Spinal cord (tissue), 10 donors: ENCODE data around the gene TMC6. TPM values are rescaled to one million over a fixed set of nuclear protein-coding genes. Genes with fewer than 3 reads are reported as not detected.
"Not testable (repeated sequence)": the region's sequence is repeated elsewhere in the genome, so short reads cannot be mapped to it uniquely, and the experiment has no call there.

Experiments
- DNase-seq, 6 donors: peaks; one replicate each; pipeline versions ENCODE4 v3.0.0 to v3.0.0-alpha.2; 2013 to 2015; ENCODE audit warnings: low spot score in 6 of 6, low read depth in 4 of 6
- H3K27ac ChIP-seq: one replicate; pipeline ENCODE4 v1.5.1; 2013; ENCODE audit warnings: low read depth, low read length, control low read depth
- H3K27me3 ChIP-seq: one replicate; pipeline ENCODE4 v1.6.1; 2013; ENCODE audit warnings: low read length; ENCODE audit not compliant: control insufficient read depth, insufficient read depth
- H3K36me3 ChIP-seq: one replicate; pipeline ENCODE4 v1.6.1; 2013; ENCODE audit warnings: low read length; ENCODE audit not compliant: control insufficient read depth, insufficient read depth
- H3K4me1 ChIP-seq: one replicate; pipeline ENCODE4 v1.6.1; 2013; ENCODE audit warnings: low read length; ENCODE audit not compliant: control insufficient read depth, insufficient read depth
- H3K4me3 ChIP-seq: one replicate; pipeline ENCODE4 v1.5.1; 2013; ENCODE audit warnings: low read depth, low read length, control low read depth
- H3K9me3 ChIP-seq: one replicate; pipeline ENCODE4 v1.6.1; 2013; ENCODE audit warnings: low read length; ENCODE audit not compliant: control insufficient read depth, insufficient read depth
- WGBS: methylation state at CpG from one replicate; pipeline ENCODE4 v1.1.5; 2013; ENCODE audit warnings: missing lambda C conversion rate; ENCODE audit not compliant: insufficient coverage; 5-methylcytosine and 5-hydroxymethylcytosine counted together
- polyA plus RNA-seq, 2 donors: library from polyadenylated mRNA; unstranded; fragments of 120-200 nt; gene quantifications; one replicate each; pipeline ENCODE4 v1.2.1, GENCODE V29; 2013; ENCODE audit not compliant: insufficient read length in 2 of 2
- total RNA-seq, 2 donors: library from RNA; depleted of rRNA in 1 of 2; stranded (reverse); fragments of 120-200 nt in 1 of 2; fragments of >200 nt in 1 of 2; gene quantifications; one replicate each; pipeline versions ENCODE4 v1.2.3 to v1.2.4, GENCODE V29; 2013 to 2014
- donor health status: healthy.

The TMC6 gene
- total and polyA plus RNA-seq, 4 donors, result 15.2 to 33.4 (median 24.8) TPM

DNA sequence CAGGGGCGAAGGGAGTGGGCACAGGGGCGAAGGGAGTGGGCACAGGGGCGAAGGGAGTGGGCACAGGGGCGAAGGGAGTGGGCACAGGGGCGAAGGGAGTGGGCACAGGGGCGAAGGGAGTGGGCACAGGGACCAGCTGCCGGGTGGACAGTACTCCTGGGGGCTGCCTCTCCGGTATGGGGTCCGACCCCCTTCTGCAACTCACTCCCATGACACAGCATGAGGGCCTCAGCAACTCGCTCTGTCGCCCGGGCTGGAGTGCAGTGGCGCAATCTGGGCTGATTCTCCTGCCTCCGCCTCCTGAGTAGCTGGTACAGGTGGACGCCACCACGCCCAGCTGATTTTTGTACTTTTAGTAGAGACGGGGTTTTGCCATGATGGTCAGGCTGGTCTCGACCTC is 12.8 kb downstream of the TMC6 start:
- not testable (repeated sequence) for H3K27ac ChIP-seq, H3K4me3 ChIP-seq, DNase-seq, H3K9me3 ChIP-seq, H3K27me3 ChIP-seq
- H3K36me3 ChIP-seq, result peaks cover 29% of the 10 kb centered on the region
- 97% methylated on average over 14 of the region's 18 CpGs for WGBS
- H3K4me1 ChIP-seq, result peaks cover 31% of the 10 kb centered on the region

DNA sequence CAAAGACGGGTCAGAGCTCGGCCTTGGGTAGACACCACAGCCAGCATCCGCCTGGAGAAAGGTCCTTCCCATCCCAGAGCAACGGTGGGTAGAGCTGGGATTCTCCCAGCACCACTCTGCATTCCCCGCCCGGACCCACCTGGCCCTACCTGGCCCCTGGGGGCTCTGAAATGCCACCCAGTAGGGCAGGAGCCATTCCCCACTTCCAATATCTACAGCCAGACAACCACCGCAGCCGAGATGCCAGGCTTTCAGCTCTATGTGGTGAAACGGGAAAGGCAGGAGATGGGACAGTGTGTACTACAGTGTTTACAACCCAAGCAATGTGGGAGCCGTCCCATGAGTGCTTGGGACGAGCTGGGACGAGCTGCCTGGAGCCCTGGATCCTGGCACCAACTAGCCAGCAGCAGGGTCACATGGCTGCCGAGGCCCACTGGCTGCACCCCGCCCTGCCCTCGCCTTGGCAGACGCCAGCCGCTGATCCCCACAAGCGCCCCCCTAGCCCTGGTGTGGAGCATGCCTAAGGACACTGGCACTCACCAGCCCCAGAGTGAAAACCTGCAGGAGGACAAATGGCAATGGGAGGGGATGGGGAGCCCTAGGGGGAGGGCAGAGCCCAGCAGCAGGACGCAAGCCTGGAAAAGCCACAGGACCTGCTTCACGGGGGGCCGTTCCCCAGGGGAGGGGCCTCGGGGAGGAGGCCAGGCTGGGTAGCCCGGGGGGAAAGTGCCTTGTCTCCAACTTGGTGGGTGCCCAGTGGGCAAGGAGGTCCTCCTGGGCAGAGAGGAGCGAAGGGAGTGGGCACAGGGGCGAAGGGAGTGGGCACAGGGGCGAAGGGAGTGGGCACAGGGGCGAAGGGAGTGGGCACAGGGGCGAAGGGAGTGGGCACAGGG is 13.5 kb downstream of the TMC6 start:
- no peak overlapping the region for H3K27ac ChIP-seq
- H3K36me3 ChIP-seq, result peaks cover 32% of the 10 kb centered on the region

DNA sequence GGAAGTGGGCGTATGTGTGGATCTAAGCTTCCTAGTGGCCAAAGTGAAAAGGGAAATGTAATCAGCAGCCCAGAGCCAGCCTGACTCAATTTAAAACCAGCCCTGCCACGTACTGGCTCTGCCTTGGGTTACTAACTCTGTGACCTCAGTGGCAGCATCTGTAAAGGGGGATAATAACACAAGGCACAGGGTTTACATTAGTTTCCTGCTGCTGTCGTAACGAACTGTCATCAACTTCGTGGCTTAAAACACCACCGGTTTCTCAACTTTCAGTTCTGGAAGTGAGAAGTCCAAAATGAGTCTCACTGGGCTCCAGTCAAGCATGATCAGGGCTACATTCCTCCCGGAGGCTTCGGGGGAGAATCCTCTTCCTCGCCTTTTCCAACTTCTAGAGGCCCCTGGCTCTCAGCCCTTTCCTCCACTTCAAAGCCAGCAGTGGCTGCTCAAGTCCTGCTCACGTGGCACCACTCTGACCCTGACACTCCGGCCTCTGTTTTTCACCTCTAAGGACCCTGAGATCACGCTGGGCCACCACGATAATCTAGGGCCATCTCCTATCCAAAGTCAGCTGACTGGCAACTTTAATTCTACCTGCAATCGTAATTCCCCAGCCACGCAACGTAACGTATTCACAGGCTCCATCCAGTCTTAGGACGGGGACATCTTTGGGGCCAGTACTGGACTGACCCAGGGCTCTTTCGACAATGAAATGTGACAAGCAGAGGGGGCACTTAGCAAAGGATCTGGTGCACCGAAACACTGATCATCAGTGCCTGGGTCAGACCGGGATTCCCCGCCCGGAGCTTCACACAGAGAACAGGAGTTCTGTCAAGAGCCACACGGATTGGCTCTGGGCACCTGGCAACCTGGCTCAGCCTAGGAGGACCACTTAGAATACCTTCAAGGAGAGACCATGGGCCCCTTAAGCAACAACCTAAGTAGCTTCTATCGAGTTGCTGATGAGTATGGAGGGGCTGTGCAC is 14.5 kb downstream of the TMC6 start:
- H3K36me3 ChIP-seq, result peaks cover 37% of the 10 kb centered on the region
- WGBS, result 88% methylated on average over 24 of the region's 25 CpGs
- H3K27me3 ChIP-seq, result no peaks in the 10 kb centered on the region
- no peaks in the 10 kb centered on the region for H3K9me3 ChIP-seq
- peaks cover 35% of the 10 kb centered on the region for H3K4me1 ChIP-seq
- no peak overlapping the region for H3K27ac ChIP-seq
- DNase-seq, result no peak
- H3K4me3 ChIP-seq, result no peak overlapping the region

More for the DNA sequence above, 13.5 kb downstream of the TMC6 start:
- DNase-seq, result no peak
- WGBS, result 77% methylated on average over 21 of the region's 28 CpGs
- H3K4me1 ChIP-seq, result peaks cover 31% of the 10 kb centered on the region
- H3K27me3 ChIP-seq, result no peaks in the 10 kb centered on the region
- no peak overlapping the region for H3K4me3 ChIP-seq
- no peaks in the 10 kb centered on the region for H3K9me3 ChIP-seq

GRCh38 chr17:78112518-78113471 is 15.8 kb downstream of the TMC6 start:
- H3K36me3 ChIP-seq, result peaks cover 45% of the 10 kb centered on the region
- H3K4me1 ChIP-seq, result peaks cover 35% of the 10 kb centered on the region
- no peaks in the 10 kb centered on the region for H3K9me3 ChIP-seq
- 47% methylated on average over 31 of the region's 33 CpGs for WGBS
- H3K27me3 ChIP-seq, result no peaks in the 10 kb centered on the region
- peak in 3 of 6 donors; percentile 26 to 72 (median 69) for DNase-seq
- H3K4me3 ChIP-seq, result no peak overlapping the region
- no peak overlapping the region for H3K27ac ChIP-seq

GRCh38 chr17:78111727-78112517 is 16.6 kb downstream of the TMC6 start:
- peaks cover 40% of the 10 kb centered on the region for H3K36me3 ChIP-seq

DNA sequence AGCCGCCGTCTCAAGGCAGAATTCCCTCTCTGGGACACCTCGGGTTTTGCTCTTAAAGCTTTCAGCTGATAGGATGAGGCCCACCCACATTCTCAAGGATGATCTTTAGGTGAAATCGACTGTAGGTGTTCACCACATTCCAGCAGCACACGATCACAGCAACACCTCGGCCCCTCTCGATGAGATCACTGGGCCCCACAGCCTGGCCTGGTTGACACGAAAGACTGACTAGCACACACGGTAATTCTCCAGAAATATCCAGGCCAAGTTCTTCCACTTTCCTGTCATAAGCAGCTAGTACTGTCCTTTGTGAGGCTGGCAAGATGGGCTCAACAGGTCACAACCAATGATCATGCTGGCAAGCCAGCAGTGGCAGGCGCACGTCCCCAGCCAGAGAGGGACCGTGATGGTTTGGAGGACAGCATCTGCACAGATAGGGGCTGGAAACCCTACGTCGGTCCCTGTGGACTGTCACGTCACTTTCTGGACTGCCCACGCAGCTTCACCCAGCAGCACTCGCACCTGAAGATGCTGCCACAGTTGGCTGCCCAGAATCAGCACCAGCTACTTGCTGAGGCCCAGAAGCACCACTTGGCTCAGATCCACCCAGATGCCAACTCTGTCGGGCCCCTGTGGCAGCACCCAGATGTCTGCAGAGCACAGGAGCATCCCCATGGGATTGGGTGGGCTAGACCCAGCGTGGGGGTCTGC is 17.4 kb downstream of the TMC6 start:
- Histone ChIP-seq H3K36me3 (peaks cover 42% of the 10 kb centered on the region), H3K27ac (no peak overlapping the region), H3K27me3 (no peaks in the 10 kb centered on the region), H3K9me3 (no peaks in the 10 kb centered on the region), H3K4me1 (peaks cover 28% of the 10 kb centered on the region), H3K4me3 (no peak overlapping the region)
- WGBS, result 88% methylated on average over 19 of the region's 19 CpGs
- DNase-seq, result no peak

More at GRCh38 chr17:78111727-78112517, 16.6 kb downstream of the TMC6 start:
- Histone ChIP-seq H3K27me3 (no peaks in the 10 kb centered on the region), H3K27ac (no peak overlapping the region), H3K9me3 (no peaks in the 10 kb centered on the region), H3K4me1 (peaks cover 28% of the 10 kb centered on the region), H3K4me3 (no peak overlapping the region)
- 92% methylated on average over 28 of the region's 28 CpGs for WGBS
- no peak for DNase-seq

DNA sequence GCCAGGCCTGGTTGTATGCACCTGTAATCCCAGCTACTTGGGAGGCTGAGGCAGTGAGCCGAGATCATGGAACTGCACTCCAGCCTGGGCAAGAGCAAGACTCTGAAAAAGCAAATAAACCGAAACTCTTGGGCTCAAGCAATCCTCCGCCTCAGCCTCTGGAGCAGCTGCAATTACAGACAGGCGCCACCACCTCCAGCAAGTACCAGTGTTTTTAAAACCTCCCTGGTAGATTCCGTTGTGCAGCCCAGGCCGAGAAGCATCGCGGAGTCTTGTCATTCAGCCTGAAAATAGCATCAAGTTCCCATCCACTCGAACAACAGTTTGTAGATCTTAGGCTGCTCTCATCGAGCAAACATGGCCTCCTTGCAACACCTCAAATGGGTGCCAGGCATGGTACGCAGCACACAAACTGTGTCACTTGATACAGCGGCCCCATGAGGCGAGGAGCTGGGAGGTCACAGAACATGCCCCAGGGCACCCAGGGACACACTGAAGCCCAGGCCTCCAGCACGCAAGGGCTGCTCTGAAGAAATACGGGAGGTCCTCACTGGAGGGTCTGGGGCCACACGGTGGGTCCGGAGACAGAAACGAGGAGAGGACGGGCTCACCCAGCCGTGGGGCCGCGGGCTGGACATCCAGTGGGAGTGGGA is 18.1 kb downstream of the TMC6 start:
- H3K4me1 ChIP-seq, result peaks cover 28% of the 10 kb centered on the region

DNA sequence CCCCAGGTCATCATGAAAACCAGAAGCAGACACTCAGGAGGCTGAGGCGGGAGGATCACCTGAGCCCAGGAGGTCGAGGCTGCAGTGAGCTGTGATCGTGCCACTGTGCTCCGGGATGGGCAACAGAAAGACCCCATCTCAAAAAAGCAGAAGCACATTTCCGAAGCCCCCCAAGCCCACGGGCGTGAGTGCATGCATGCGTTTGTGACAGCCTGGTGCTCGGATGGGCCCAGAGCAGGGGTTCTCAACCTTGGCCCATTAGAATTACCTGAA is 19.1 kb downstream of the TMC6 start:
- Histone ChIP-seq H3K27ac (no peak overlapping the region), H3K4me3 (no peak overlapping the region), H3K4me1 (peaks cover 22% of the 10 kb centered on the region), H3K36me3 (peaks cover 55% of the 10 kb centered on the region), H3K9me3 (no peaks in the 10 kb centered on the region), H3K27me3 (no peaks in the 10 kb centered on the region)
- DNase-seq, result no peak
- 83% methylated on average over 7 of the region's 9 CpGs for WGBS

More for the DNA sequence above, 18.1 kb downstream of the TMC6 start:
- Histone ChIP-seq H3K4me3 (no peak overlapping the region), H3K27ac (no peak overlapping the region), H3K36me3 (peaks cover 44% of the 10 kb centered on the region), H3K27me3 (no peaks in the 10 kb centered on the region), H3K9me3 (no peaks in the 10 kb centered on the region)
- no peak for DNase-seq
- 87% methylated on average over 22 of the region's 22 CpGs for WGBS
